GM21619 (cell line): ENCODE results near the gene CCDC127.
"Not testable (repeated sequence)": the region's sequence is repeated elsewhere in the genome, so short reads cannot be mapped to it uniquely, and the experiment has no call there.

Source experiments
- ATAC-seq: cut with Tn5 transposase; IDR thresholded peaks from one replicate; pipeline ENCODE4 v1.9.1; 2021; ENCODE audit not compliant: unreplicated experiment

Gene CCDC127

GRCh38 chr5:174876-175465 is 43.0 kb downstream of the CCDC127 start:
- no peak for ATAC-seq

- no peak for ATAC-seq
These were observed 43.7 kb downstream of the CCDC127 start for GRCh38 chr5:174291-174600.

- ATAC-seq, result no peak
These were observed 44.3 kb downstream of the CCDC127 start for GRCh38 chr5:173392-174290.

- no peak for ATAC-seq
These were observed 45.1 kb downstream of the CCDC127 start for GRCh38 chr5:172841-173251.

GRCh38 chr5:172421-172820 is 45.5 kb downstream of the CCDC127 start:
- ATAC-seq, result no peak

GRCh38 chr5:171801-172331 is 46.1 kb downstream of the CCDC127 start:
- ATAC-seq, result no peak

GRCh38 chr5:170971-171800 is 46.8 kb downstream of the CCDC127 start:
- ATAC-seq, result no peak

- no peak for ATAC-seq
These were observed 48.2 kb downstream of the CCDC127 start for GRCh38 chr5:169728-170094.

- ATAC-seq, result no peak
These were observed 48.8 kb downstream of the CCDC127 start for GRCh38 chr5:169071-169727.

- ATAC-seq, result no peak
These were observed 49.8 kb downstream of the CCDC127 start for GRCh38 chr5:167982-168660.

GRCh38 chr5:167511-167910 is 50.4 kb downstream of the CCDC127 start:
- no peak for ATAC-seq

GRCh38 chr5:166441-167372 is 51.2 kb downstream of the CCDC127 start:
- no peak for ATAC-seq

- ATAC-seq, result not testable (repeated sequence)
These were observed 53.2 kb downstream of the CCDC127 start for GRCh38 chr5:164783-165182.

GRCh38 chr5:164244-164643 is 53.7 kb downstream of the CCDC127 start:
- no peak for ATAC-seq

GRCh38 chr5:163841-164240 is 54.1 kb downstream of the CCDC127 start:
- no peak for ATAC-seq

- ATAC-seq, result no peak
These were observed 54.7 kb downstream of the CCDC127 start for GRCh38 chr5:163338-163620.

GRCh38 chr5:162565-163337 is 55.2 kb downstream of the CCDC127 start:
- no peak for ATAC-seq

- ATAC-seq, result no peak
These were observed 55.8 kb downstream of the CCDC127 start for GRCh38 chr5:162190-162564.

- no peak for ATAC-seq
These were observed 56.2 kb downstream of the CCDC127 start for GRCh38 chr5:161803-162110.
